GM12873 (cell line): ENCODE data around the gene ADGRL3.

ENCODE experiments used
- CTCF ChIP-seq: IDR thresholded peaks from 2 replicates; pipeline ENCODE4 v1.5.1; 2012; ENCODE audit warnings: low read depth, mild to moderate bottlenecking, moderate library complexity, low read length, control low read depth; ENCODE audit not compliant: insufficient read depth; ENCODE audit errors: missing control alignments

ADGRL3 gene

GRCh38 chr4:61851126-61851525, 651.0 kb downstream of the ADGRL3 start:
- no peak for TF ChIP-seq CTCF

DNA sequence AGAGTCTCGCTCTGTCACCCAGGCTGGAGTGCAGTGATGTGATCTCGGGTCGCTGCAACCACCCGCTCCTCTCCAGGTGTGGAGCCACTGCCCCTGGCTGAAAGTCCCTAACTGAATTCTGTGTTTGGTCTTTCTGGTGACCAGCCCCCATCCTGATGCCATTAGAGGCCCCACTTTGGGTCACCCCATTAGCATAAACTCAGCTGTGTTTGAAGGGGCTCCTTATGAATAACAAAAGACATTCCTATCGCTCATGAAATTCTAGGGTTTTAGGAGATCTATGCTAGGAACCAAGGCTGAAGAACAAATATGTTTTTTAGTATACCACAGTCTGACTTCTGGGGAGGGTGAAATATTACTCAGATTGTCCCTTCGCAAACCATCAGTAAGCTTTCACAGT, 652.9 kb downstream of the ADGRL3 start:
- TF ChIP-seq CTCF: no peak

DNA sequence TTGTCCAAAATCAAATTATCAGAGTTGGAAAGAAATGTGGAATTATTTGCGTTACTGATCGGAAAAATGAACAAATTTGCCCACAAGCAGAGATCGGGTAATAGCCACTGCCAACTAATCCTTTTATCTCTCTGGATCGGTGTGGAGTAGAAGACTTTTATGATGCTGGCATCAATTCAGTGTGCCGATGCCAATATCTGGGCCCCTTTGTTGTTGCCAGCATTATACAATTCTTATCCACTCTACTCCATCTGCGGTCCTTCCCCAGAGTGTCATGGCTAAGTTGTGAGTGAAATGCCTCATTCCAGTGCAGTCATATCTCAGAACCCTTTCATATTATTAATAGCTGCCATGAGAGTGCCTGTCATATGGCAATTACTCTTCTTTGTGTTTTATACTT, 660.2 kb downstream of the ADGRL3 start:
- no peak for TF ChIP-seq CTCF

GRCh38 chr4:61864286-61864685, 664.2 kb downstream of the ADGRL3 start:
- no peak for TF ChIP-seq CTCF

- no peak for TF ChIP-seq CTCF
Observed at GRCh38 chr4:61866378-61867030, 666.4 kb downstream of the ADGRL3 start.

GRCh38 chr4:61872983-61873382, 672.9 kb downstream of the ADGRL3 start:
- no peak for TF ChIP-seq CTCF

DNA sequence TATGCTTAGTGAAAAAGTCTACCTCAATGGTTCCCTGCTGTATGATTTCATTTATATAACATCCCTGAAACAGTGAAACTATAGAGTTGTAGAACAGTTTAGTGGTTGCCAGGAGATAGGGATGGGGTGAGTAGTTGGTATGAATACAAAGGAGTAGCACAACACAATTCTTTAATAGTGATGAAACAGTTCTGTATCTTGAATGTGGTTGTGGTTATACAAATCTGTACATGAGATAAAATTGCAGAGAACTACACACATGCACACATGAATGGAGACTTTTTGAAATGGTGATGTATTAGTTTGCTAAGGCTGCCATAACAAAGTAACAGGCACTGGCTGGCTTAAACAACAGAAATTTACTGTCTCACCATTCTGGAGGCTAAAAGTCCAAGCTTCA, 677.1 kb downstream of the ADGRL3 start:
- TF ChIP-seq CTCF: no peak
